SK-N-SH treated with all-trans-retinoic acid at 6 μM for 48 hours (cell line): ENCODE results near the gene GRIK2.

Experiments used
- ATAC-seq: fragments of 200-7000 bp; cut with Tn5 transposase; 3 replicates; pipeline ENCODE4 v1.9.1; 2020; ENCODE audit warnings: mild to moderate bottlenecking, moderate library complexity
- ARNTL ChIP-seq: fragments of 450-650 bp; formaldehyde crosslinking; IDR thresholded peaks from 2 replicates; pipeline ENCODE4 v1.5.0; 2020; ENCODE audit warnings: low read depth, mild to moderate bottlenecking, moderate library complexity, borderline replicate concordance
- BACH2 ChIP-seq: fragments of 250-450 bp; sonication (Bioruptor Pico); IDR thresholded peaks from 2 replicates; pipeline ENCODE4 v1.9.0; 2021; ENCODE audit warnings: mild to moderate bottlenecking, borderline replicate concordance
- CSDC2 ChIP-seq: fragments of 250-450 bp; sonication (Bioruptor Pico); IDR thresholded peaks from 2 replicates; pipeline ENCODE4 v1.5.0; 2020; ENCODE audit warnings: mild to moderate bottlenecking, moderate library complexity
- ESRRG ChIP-seq: fragments of 250-450 bp; sonication (Bioruptor Pico); IDR thresholded peaks from 2 replicates; pipeline ENCODE4 v1.6.1; 2021; ENCODE audit warnings: mild to moderate bottlenecking
- GLIS3 ChIP-seq: fragments of 250-450 bp; sonication (Bioruptor Pico); IDR thresholded peaks from 2 replicates; pipeline ENCODE4 v1.5.0; 2020; ENCODE audit warnings: mild to moderate bottlenecking, moderate library complexity
- ISL1 ChIP-seq: fragments of 250-450 bp; sonication (Bioruptor Pico); IDR thresholded peaks from 2 replicates; pipeline ENCODE4 v2.1.2; 2022; ENCODE audit warnings: mild to moderate bottlenecking, moderate library complexity
- OSR1 ChIP-seq: fragments of 250-450 bp; sonication (Bioruptor Pico); IDR thresholded peaks from 2 replicates; pipeline ENCODE4 v1.8.0; 2022; ENCODE audit warnings: moderate library complexity, mild to moderate bottlenecking, inconsistent platforms
- PATZ1 ChIP-seq: fragments of 250-450 bp; sonication (Bioruptor Pico); IDR thresholded peaks from 2 replicates; pipeline ENCODE4 v1.8.0; 2020; ENCODE audit warnings: mild to moderate bottlenecking, moderate library complexity, borderline replicate concordance
- PPARA ChIP-seq: fragments of 250-450 bp; sonication (Bioruptor Pico); IDR thresholded peaks from 2 replicates; pipeline ENCODE4 v1.5.0; 2020; ENCODE audit warnings: mild to moderate bottlenecking, borderline replicate concordance
- SNAI2 ChIP-seq: fragments of 250-450 bp; sonication (Bioruptor Pico); IDR thresholded peaks from 2 replicates; pipeline ENCODE4 v1.5.0; 2020; ENCODE audit warnings: mild to moderate bottlenecking, moderate library complexity
- TCF4 ChIP-seq: fragments of 250-450 bp; sonication (Bioruptor Pico); IDR thresholded peaks from 2 replicates; pipeline ENCODE4 v1.8.0; 2021; ENCODE audit warnings: mild to moderate bottlenecking, moderate library complexity, borderline replicate concordance
- TOX ChIP-seq: fragments of 250-450 bp; sonication (Bioruptor Pico); IDR thresholded peaks from 2 replicates; pipeline ENCODE4 v1.8.0; 2021; ENCODE audit warnings: mild to moderate bottlenecking, moderate library complexity, borderline replicate concordance
- ZC3H10 ChIP-seq: fragments of 250-450 bp; sonication (Bioruptor Pico); IDR thresholded peaks from 2 replicates; pipeline ENCODE4 v1.5.1; 2021; ENCODE audit warnings: mild to moderate bottlenecking, moderate library complexity
- ZFP3 ChIP-seq: fragments of 250-450 bp; sonication (Bioruptor Pico); IDR thresholded peaks from 2 replicates; pipeline ENCODE4 v1.5.0; 2020; ENCODE audit warnings: mild to moderate bottlenecking, moderate library complexity
- ZNF565 ChIP-seq: fragments of 450-650 bp; formaldehyde crosslinking; conservative IDR thresholded peaks from 2 replicates; pipeline ENCODE4 v1.5.0; 2020; ENCODE audit warnings: low read depth, mild to moderate bottlenecking, moderate library complexity
- ZNF70 ChIP-seq: fragments of 450-650 bp; formaldehyde crosslinking; IDR thresholded peaks from 2 replicates; pipeline ENCODE4 v1.5.0; 2020; ENCODE audit warnings: mild to moderate bottlenecking, moderate library complexity
- ZNF8 ChIP-seq: fragments of 450-650 bp; formaldehyde crosslinking; IDR thresholded peaks from 2 replicates; pipeline ENCODE4 v1.5.0; 2020; ENCODE audit warnings: mild to moderate bottlenecking, moderate library complexity
- TF ChIP-seq, protein P1 (sequence below): fragments of 250-450 bp; sonication (Bioruptor Pico); IDR thresholded peaks from 2 replicates; pipeline ENCODE4 v1.8.0; 2021; ENCODE audit warnings: low read depth, mild to moderate bottlenecking, moderate library complexity, borderline replicate concordance
- TF ChIP-seq, protein P2 (sequence below): fragments of 250-450 bp; sonication (Bioruptor Pico); IDR thresholded peaks from 2 replicates; pipeline ENCODE4 v1.5.1; 2020; ENCODE audit warnings: low read depth, mild to moderate bottlenecking, moderate library complexity
- TF ChIP-seq, protein P3 (sequence below): fragments of 250-450 bp; sonication (Bioruptor Pico); IDR thresholded peaks from 2 replicates; pipeline ENCODE4 v1.5.1; 2021; ENCODE audit warnings: mild to moderate bottlenecking, moderate library complexity

Gene GRIK2

GRCh38 chr6:101711518-101711917 is 318.0 kb downstream of the GRIK2 start:
- no peak for ATAC-seq
- TF ChIP-seq BACH2 (CRISPR knock-in tag) (no peak), TCF4 (CRISPR knock-in tag) (no peak), GLIS3 (CRISPR knock-in tag) (no peak), ZC3H10 (CRISPR knock-in tag) (no peak), ZNF70 (no peak), ZNF8 (CRISPR knock-in tag) (no peak), ZNF565 (CRISPR knock-in tag) (no peak), ISL1 (CRISPR knock-in tag) (no peak), PATZ1 (CRISPR knock-in tag) (no peak), OSR1 (no peak)
- TF ChIP-seq, protein P1, sequence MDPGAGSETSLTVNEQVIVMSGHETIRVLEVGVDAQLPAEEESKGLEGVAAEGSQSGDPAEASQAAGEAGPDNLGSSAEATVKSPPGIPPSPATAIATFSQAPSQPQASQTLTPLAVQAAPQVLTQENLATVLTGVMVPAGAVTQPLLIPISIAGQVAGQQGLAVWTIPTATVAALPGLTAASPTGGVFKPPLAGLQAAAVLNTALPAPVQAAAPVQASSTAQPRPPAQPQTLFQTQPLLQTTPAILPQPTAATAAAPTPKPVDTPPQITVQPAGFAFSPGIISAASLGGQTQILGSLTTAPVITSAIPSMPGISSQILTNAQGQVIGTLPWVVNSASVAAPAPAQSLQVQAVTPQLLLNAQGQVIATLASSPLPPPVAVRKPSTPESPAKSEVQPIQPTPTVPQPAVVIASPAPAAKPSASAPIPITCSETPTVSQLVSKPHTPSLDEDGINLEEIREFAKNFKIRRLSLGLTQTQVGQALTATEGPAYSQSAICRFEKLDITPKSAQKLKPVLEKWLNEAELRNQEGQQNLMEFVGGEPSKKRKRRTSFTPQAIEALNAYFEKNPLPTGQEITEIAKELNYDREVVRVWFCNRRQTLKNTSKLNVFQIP (CRISPR knock-in tag) = no peak
- TF ChIP-seq, protein P2, sequence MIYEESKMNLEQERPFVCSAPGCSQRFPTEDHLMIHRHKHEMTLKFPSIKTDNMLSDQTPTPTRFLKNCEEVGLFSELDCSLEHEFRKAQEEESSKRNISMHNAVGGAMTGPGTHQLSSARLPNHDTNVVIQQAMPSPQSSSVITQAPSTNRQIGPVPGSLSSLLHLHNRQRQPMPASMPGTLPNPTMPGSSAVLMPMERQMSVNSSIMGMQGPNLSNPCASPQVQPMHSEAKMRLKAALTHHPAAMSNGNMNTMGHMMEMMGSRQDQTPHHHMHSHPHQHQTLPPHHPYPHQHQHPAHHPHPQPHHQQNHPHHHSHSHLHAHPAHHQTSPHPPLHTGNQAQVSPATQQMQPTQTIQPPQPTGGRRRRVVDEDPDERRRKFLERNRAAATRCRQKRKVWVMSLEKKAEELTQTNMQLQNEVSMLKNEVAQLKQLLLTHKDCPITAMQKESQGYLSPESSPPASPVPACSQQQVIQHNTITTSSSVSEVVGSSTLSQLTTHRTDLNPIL (CRISPR knock-in tag) = no peak
- TF ChIP-seq, protein P3, sequence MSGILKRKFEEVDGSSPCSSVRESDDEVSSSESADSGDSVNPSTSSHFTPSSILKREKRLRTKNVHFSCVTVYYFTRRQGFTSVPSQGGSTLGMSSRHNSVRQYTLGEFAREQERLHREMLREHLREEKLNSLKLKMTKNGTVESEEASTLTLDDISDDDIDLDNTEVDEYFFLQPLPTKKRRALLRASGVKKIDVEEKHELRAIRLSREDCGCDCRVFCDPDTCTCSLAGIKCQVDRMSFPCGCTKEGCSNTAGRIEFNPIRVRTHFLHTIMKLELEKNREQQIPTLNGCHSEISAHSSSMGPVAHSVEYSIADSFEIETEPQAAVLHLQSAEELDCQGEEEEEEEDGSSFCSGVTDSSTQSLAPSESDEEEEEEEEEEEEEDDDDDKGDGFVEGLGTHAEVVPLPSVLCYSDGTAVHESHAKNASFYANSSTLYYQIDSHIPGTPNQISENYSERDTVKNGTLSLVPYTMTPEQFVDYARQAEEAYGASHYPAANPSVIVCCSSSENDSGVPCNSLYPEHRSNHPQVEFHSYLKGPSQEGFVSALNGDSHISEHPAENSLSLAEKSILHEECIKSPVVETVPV = no peak

DNA sequence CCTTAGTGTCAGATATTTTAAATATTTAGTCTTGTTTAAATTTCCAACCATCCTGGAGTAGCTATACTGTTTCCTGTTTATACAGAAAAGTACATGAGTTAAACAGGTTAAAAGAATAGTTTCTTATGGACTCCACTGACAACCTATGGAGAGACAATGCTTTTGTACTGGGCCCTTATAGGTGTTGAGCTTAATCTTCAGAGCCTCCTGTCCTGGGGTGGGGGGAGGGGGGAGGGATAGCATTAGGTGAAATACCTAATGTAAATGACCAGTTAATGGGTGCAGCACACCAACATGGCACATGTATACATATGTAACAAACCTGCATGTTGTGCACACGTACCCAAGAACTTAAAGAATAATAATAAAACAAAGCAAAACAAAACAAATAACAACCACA is 322.9 kb downstream of the GRIK2 start:
- TF ChIP-seq TOX (CRISPR knock-in tag) = no peak
- no peak for TF ChIP-seq ISL1 (CRISPR knock-in tag)
- no peak for TF ChIP-seq ZC3H10 (CRISPR knock-in tag)
- TF ChIP-seq GLIS3 (CRISPR knock-in tag) = no peak
- no peak for TF ChIP-seq ARNTL
- TF ChIP-seq PPARA (CRISPR knock-in tag) = no peak
- TF ChIP-seq PATZ1 (CRISPR knock-in tag) = no peak
- TF ChIP-seq ZFP3 (CRISPR knock-in tag) = no peak
- no peak for TF ChIP-seq ZNF70
- TF ChIP-seq SNAI2 (CRISPR knock-in tag) = no peak
- TF ChIP-seq, protein P2 (CRISPR knock-in tag) = no peak
- TF ChIP-seq CSDC2 (CRISPR knock-in tag) = no peak
- TF ChIP-seq OSR1 = no peak
- TF ChIP-seq, protein P3 = no peak
- TF ChIP-seq ESRRG (CRISPR knock-in tag) = no peak
- TF ChIP-seq, protein P1 (CRISPR knock-in tag) = no peak
- no peak for TF ChIP-seq ZNF8 (CRISPR knock-in tag)
- no peak for ATAC-seq
